SK-N-MC (cell line): Measurements from ENCODE around the gene THAP6.
"Not testable (repeated sequence)": the region's sequence is repeated elsewhere in the genome, so short reads cannot be mapped to it uniquely, and the experiment has no call there.

ENCODE experiments used
- EZH2 ChIP-seq: fragments of 200-600 bp; sonication (generic); IDR thresholded peaks from one replicate; pipeline ENCODE4 v1.6.1; 2017; ENCODE audit warnings: antibody characterized with exemption
- FOXP2 ChIP-seq: optimal IDR thresholded peaks from 2 replicates; pipeline ENCODE3; 2011; ENCODE audit warnings: mild to moderate bottlenecking, moderate library complexity; ENCODE audit not compliant: insufficient read depth; ENCODE audit errors: extremely low read length, control extremely low read depth
- POLR2AphosphoS5 ChIP-seq: IDR thresholded peaks from 2 replicates; pipeline ENCODE4 v1.6.1; 2012; ENCODE audit warnings: mild to moderate bottlenecking, low read depth, low read length, borderline replicate concordance

- TF ChIP-seq POLR2AphosphoS5, EZH2, FOXP2: not testable (repeated sequence)
Observed at GRCh38 chr4:75509592-75509991, 4.7 kb upstream of the THAP6 start.
